ENCODE measurements around the gene AGBL1.

Gene AGBL1

GRCh38 chr15:86135041-86135440, 55.4 kb downstream of the AGBL1 start:
- H3K4me3 ChIP-seq (ENCODE audit: low read depth, low read length), result no peak overlapping the region
- no peak for DNase-seq (ENCODE audit: low read depth, low spot score)
- TF ChIP-seq CTCF (IDR thresholded peaks at IDR 0.05; ENCODE audit: low read depth, low read length), result no peak
- in situ Hi-C loops (cut with HindIII; ENCODE audit: low sequenced_read_pairs), result no loop called here

- no peak for DNase-seq (ENCODE audit: low read depth, low spot score)
- TF ChIP-seq CTCF (IDR thresholded peaks at IDR 0.05; ENCODE audit: low read depth, low read length), result no peak
- no peak overlapping the region for H3K4me3 ChIP-seq (ENCODE audit: low read depth, low read length)
- in situ Hi-C loops (cut with HindIII; ENCODE audit: low sequenced_read_pairs), result no loop called here
Observed at GRCh38 chr15:86136861-86137260, 57.2 kb downstream of the AGBL1 start.

GRCh38 chr15:86138798-86139197, 59.1 kb downstream of the AGBL1 start:
- no peak for TF ChIP-seq CTCF (IDR thresholded peaks at IDR 0.05; ENCODE audit: low read depth, low read length)
- in situ Hi-C loops (cut with HindIII; ENCODE audit: low sequenced_read_pairs), result no loop called here
- H3K4me3 ChIP-seq (ENCODE audit: low read depth, low read length), result no peak overlapping the region
- no peak for DNase-seq (ENCODE audit: low read depth, low spot score)

- H3K4me3 ChIP-seq (ENCODE audit: low read depth, low read length), result no peak overlapping the region
- in situ Hi-C loops (cut with HindIII; ENCODE audit: low sequenced_read_pairs), result no loop called here
- no peak for DNase-seq (ENCODE audit: low read depth, low spot score)
- peak; percentile 19 for TF ChIP-seq CTCF (IDR thresholded peaks at IDR 0.05; ENCODE audit: low read depth, low read length)
Observed at GRCh38 chr15:86139828-86140227, 60.2 kb downstream of the AGBL1 start.

GRCh38 chr15:86154705-86155104, 75.0 kb downstream of the AGBL1 start:
- TF ChIP-seq CTCF (IDR thresholded peaks at IDR 0.05; ENCODE audit: low read depth, low read length), result no peak
- in situ Hi-C loops (cut with HindIII; ENCODE audit: low sequenced_read_pairs), result no loop called here
- H3K4me3 ChIP-seq (ENCODE audit: low read depth, low read length), result no peak overlapping the region
- no peak for DNase-seq (ENCODE audit: low read depth, low spot score)

GRCh38 chr15:86155551-86155950, 75.9 kb downstream of the AGBL1 start:
- no peak for DNase-seq (ENCODE audit: low read depth, low spot score)
- no peak for TF ChIP-seq CTCF (IDR thresholded peaks at IDR 0.05; ENCODE audit: low read depth, low read length)
- in situ Hi-C loops (cut with HindIII; ENCODE audit: low sequenced_read_pairs), result no loop called here
- no peak overlapping the region for H3K4me3 ChIP-seq (ENCODE audit: low read depth, low read length)

All from astrocyte of the spinal cord (primary cell).